GM13977 (cell line): Measurements from ENCODE around the gene CAD.

Experiments
- DNase-seq: peaks from one replicate; pipeline ENCODE4 v3.0.0; 2012; ENCODE audit warnings: low spot score
- CTCF ChIP-seq: IDR thresholded peaks from 2 replicates; pipeline ENCODE4 v1.5.1; 2012; ENCODE audit warnings: mild to moderate bottlenecking, control low read depth; ENCODE audit not compliant: insufficient read depth; ENCODE audit errors: extremely low read depth, missing control alignments
- in situ Hi-C: fragments of 300-500 bp; cut with MboI; formaldehyde crosslinking; loops from one replicate; pipeline ENCODE4 v1.12.0; 2022; ENCODE audit warnings: low sequenced_read_pairs, low pct_unique_long_range_greater_than_20kb, mixed read lengths, inconsistent platforms; ENCODE audit not compliant: unreplicated experiment

Gene CAD

DNA sequence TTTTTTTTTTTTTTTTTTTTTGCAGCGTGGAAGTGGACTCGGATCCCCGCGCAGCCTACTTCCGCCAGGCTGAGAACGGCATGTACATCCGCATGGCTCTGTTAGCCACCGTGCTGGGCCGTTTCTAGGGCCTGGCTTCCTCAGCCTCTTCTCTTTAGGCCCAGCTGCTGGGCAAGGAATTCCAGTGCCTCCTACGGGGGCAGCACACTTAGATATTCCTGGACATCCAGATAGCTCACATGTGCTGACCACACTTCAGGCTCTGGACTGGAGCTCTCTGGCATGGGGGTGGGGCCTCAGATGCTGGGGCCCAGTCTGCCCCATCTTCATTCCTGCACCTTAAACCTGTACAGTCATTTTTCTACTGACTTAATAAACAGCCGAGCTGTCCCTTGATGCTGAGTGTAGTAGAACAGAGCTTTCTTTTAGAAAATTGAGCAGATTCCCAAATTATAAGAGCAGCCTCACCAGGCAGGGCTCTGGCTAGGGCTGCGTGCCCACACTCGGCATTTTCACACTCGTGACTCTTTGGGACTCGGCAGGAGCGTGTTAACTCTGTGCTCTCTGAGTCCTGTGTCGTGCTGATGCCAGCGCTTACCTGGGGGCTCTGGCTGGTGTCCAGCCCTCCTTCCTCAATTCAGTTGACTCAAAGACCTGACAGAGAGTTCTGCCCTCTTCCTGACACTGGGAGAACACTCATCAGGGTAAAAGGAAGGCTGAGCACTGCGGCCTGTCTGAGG, 26.4 kb downstream of the CAD start:
- DNase-seq: no peak
- TF ChIP-seq CTCF: no peak
- in situ Hi-C loops: no loop called here

GRCh38 chr2:27245116-27245515, 27.9 kb downstream of the CAD start:
- TF ChIP-seq CTCF: no peak
- in situ Hi-C loops: no loop called here
- DNase-seq: no peak

- DNase-seq: no peak
These were observed 28.5 kb downstream of the CAD start for GRCh38 chr2:27245626-27246025.

GRCh38 chr2:27247893-27248292, 30.7 kb downstream of the CAD start:
- no peak for DNase-seq
- no peak for TF ChIP-seq CTCF
- in situ Hi-C loops: no loop called here

More at GRCh38 chr2:27245626-27246025, 28.5 kb downstream of the CAD start:
- no peak for TF ChIP-seq CTCF
- in situ Hi-C loops: no loop called here

- in situ Hi-C loops: no loop called here
- DNase-seq: no peak
- TF ChIP-seq CTCF: no peak
These were observed 32.2 kb downstream of the CAD start for GRCh38 chr2:27249159-27249890.

GRCh38 chr2:27249891-27250651, 32.9 kb downstream of the CAD start:
- peak; percentile 86 for TF ChIP-seq CTCF
- in situ Hi-C loops: no loop called here
- DNase-seq: peak; percentile 82
